ENCODE measurements around the gene SAFB. TPM values are rescaled to one million over a fixed set of nuclear protein-coding genes. Genes with fewer than 3 reads are reported as not detected.

SAFB gene
- total and polyA plus RNA-seq, 2 of the 4 experiments (the other 2 are of a cell fraction), result 18.5 to 41.2 TPM

DNA sequence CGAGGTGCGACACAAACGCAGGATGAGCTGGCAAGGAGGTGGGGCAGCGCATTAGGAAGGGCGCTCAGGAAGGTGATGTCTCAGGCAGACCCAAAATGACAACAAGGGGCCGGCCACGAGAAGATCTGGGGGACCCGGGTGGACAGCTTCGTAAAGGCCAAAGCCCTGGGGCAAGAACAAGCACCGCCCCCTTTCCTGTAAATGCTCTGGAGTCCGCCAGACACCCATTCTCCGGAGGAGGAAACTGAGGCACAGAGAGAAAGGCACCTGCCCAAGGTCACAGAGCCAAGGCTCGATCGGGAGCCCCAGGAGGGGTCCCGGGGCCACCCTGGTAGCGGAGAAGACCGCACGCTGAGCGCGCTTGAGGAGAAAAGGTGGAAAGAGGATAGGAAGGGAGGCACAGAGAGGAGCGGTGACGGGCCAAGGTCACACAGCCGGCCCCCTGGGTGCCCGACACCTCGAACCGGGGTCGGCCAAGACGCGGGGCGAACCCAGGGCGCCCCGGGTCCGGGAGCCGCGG is 878 bp upstream of the SAFB start:
- Histone ChIP-seq H4K91ac (ENCODE audit: insufficient read depth, low read depth, low read length) (peak overlapping the region; percentile 52; the same call in 1 of the 2 replicates), H3K27ac (ENCODE audit: insufficient read depth, low read length) (peak overlapping the region; percentile 73), H2AK5ac (ENCODE audit: low read depth, low read length) (peak overlapping the region; percentile 67; the same call in 1 of the 2 replicates), H4K20me1 (ENCODE audit: insufficient read depth, low read length) (peaks cover 64% of the 10 kb centered on the region), H3K4ac (ENCODE audit: low read depth, low read length) (peak overlapping the region; percentile 9; the same call in 1 of the 2 replicates), H3K4me2 (ENCODE audit: low read depth, low read length) (peak overlapping the region; percentile 83), H3K4me3 (ENCODE audit: insufficient read depth, low read depth, low read length) (peak overlapping the region; percentile 63), H2BK5ac (ENCODE audit: low read depth, low read length, poor library complexity, severe bottlenecking) (peak overlapping the region; percentile 64), H4K8ac (ENCODE audit: low read depth in 2 of 2, low read length in 2 of 2) (peak overlapping the region in 1 of 2 experiments; percentile 15; a peak in 1 of 4 replicates), H3K79me1 (ENCODE audit: low read depth in 1 of 2, low read length in 2 of 2) (peaks cover 26 to 65% of the 10 kb centered on the region in 2 experiments), H3K14ac (replicated peaks; ENCODE audit: low read depth, low read length) (peak overlapping the region; percentile 27), H3K23ac (ENCODE audit: low read depth, low read length) (peak overlapping the region; percentile 53; the same call in 1 of the 2 replicates), H2AK9ac (replicated peaks; ENCODE audit: low read depth, low read length, poor library complexity) (peak overlapping the region; percentile 98), H2BK120ac (ENCODE audit: low read depth, low read length) (no peak overlapping the region), H2BK20ac (ENCODE audit: low read depth, low read length) (no peak overlapping the region), H3K4me1 (ENCODE audit: control insufficient read depth, insufficient read depth, low read length) (peaks cover 14% of the 10 kb centered on the region), H4K5ac (ENCODE audit: low read depth, low read length) (0 out of 2 replicates have a peak overlapping the region, but pooled peaks have one; percentile 3), H3K27me3 (ENCODE audit: control insufficient read depth, insufficient read depth, low read length) (no peaks in the 10 kb centered on the region), H3K9ac (ENCODE audit: low read depth, low read length) (peak overlapping the region; percentile 70), H3K36me3 (ENCODE audit: control insufficient read depth, insufficient read depth, low read length) (peaks cover 38% of the 10 kb centered on the region), H2BK15ac (ENCODE audit: low read depth, low read length) (no peak overlapping the region), H3K9me1 (ENCODE audit: insufficient read depth, low read length) (peaks cover 12% of the 10 kb centered on the region), H3K56ac (ENCODE audit: extremely low read depth, insufficient read depth, low read length) (peak overlapping the region; percentile 17; the same call in 1 of the 2 replicates), H2AFZ (replicated peaks; ENCODE audit: low read length, poor library complexity) (peak overlapping the region; percentile 97), H3K9me3 (ENCODE audit: control insufficient read depth, insufficient read depth, low read length) (no peaks in the 10 kb centered on the region), H3K18ac (ENCODE audit: low read depth, low read length) (no peak overlapping the region)
- in situ Hi-C loops (cut with MboI; ENCODE audit: low sequenced_read_pairs) (no loop called here), intact Hi-C loops (cut with micrococcal nuclease) (loop anchor here (5.0 kb wide), 1 partner anchor 45 kb away; no protein-coding TSS in a partner anchor), dilution Hi-C loops (cut with HindIII; ENCODE audit: low sequenced_read_pairs, unreplicated experiment) (no loop called here)
- BruUV-seq (replicated peaks), result no TSS peak
- POLR2A ChIA-PET (ENCODE audit: unreplicated experiment), result no interaction called here
- no peak for ATAC-seq (ENCODE audit: low read depth)
- 0% methylated on average over 16 of the region's 35 CpGs; no CpG with 5 or more reads in 1 of the 2 experiments for WGBS, 2 experiments (ENCODE audit: extremely low coverage in 2 of 2, insufficient read length in 1 of 2)
- DNase-seq, result no peak
- CTCF ChIA-PET, result interaction anchor here (0.5 kb wide), 1 partner anchor 67 kb away, joined by 3 read pairs; no protein-coding TSS in a partner anchor
- TF ChIP-seq RAD21 (IDR thresholded peaks at IDR 0.05; ENCODE audit: low read length), result no peak
- no peak for TF ChIP-seq MAFK (IDR thresholded peaks at IDR 0.05; ENCODE audit: low read depth, low read length)
- no peak for TF ChIP-seq CHD1 (IDR thresholded peaks at IDR 0.05; ENCODE audit: low read depth, low read length)
- no peak for TF ChIP-seq POLR2A (IDR thresholded peaks at IDR 0.05; ENCODE audit: low read depth, low read length)
- TF ChIP-seq MXI1 (IDR thresholded peaks at IDR 0.05; ENCODE audit: borderline replicate concordance, low read depth, low read length), result no peak
- no peak for TF ChIP-seq BHLHE40 (IDR thresholded peaks at IDR 0.05; ENCODE audit: low read depth, low read length)
- TF ChIP-seq ELK1 (IDR thresholded peaks at IDR 0.05; ENCODE audit: borderline replicate concordance, low read depth, low read length), result no peak
- TF ChIP-seq RCOR1 (IDR thresholded peaks at IDR 0.05; ENCODE audit: insufficient replicate concordance, low read length), result no peak
- no peak for TF ChIP-seq NFE2L2 (IDR thresholded peaks at IDR 0.05; ENCODE audit: low read depth, low read length)
- TF ChIP-seq CTCF (conservative IDR thresholded peaks at IDR 0.05; ENCODE audit: low read depth, low read length), result no peak
- no peak for TF ChIP-seq FOS (IDR thresholded peaks at IDR 0.05; ENCODE audit: low read depth, low read length)
- no peak for TF ChIP-seq RFX5 (IDR thresholded peaks at IDR 0.05; ENCODE audit: low read depth, low read length)
- no peak for TF ChIP-seq USF2 (IDR thresholded peaks at IDR 0.05; ENCODE audit: low read depth, low read length)
- no peak for TF ChIP-seq MAZ (IDR thresholded peaks at IDR 0.05; ENCODE audit: borderline replicate concordance, low read depth, low read length)
- no peak for TF ChIP-seq CEBPB (IDR thresholded peaks at IDR 0.05; ENCODE audit: low read depth, low read length)
